ENCODE data around the gene KIAA1217. TPM values are rescaled to one million over a fixed set of nuclear protein-coding genes. Genes with fewer than 3 reads are reported as not detected.
A peak's percentile ranks its signal among the peaks of the same experiment; 100 is the strongest.
"Not testable (repeated sequence)": the region's sequence is repeated elsewhere in the genome, so short reads cannot be mapped to it uniquely, and the experiment has no call there.

KIAA1217 gene
- total RNA-seq, 1 experiment from 2014 or later = 5.2 TPM

DNA sequence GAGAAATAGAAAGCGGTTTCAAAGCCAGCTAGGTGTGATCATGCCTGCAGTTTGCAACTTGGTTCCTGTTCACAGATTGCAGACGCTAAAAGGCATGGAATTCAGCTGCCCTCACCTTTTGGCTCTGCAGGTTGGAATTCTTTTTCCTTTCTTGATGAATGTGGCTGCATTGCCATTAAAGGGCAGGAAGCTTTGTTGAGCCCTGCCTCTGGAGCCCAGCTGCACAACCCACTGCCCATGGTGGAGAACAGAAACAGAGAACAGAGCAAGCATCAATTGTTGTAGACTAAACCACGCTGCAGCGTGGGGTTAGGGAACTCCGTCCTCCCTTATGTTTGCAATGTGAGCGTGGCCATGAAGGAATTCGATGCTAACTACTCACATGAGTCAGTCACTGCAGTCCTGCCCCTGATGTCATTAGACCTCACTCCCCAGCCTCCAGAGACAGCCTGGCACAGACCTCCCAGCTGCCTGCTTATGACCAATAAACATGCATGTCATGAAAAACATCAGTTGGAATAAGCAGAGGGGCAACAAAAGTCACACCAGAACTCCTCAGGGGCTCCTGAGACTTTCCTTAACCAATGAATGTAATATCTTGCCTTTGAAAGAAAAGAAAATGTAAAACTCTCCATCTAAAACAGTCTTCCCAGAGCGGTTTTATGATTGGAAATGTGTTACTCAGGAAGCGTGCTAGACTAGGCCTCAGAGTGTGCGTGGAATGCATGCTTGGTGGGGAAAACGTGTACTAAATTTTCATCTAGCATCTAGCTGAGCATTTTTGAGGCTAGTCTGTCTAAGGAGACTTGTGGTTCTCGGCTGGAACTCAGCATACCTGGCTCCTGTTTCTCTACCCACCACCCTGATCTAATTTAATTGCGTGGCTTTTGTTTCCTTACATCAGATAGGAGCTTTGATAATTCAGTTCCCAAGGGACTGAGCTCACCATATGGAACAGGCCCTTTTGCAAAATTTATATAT is 232.2 kb downstream of the KIAA1217 start:
- peak; percentile 74 for DNase-seq (ENCODE audit: low read depth)

DNA sequence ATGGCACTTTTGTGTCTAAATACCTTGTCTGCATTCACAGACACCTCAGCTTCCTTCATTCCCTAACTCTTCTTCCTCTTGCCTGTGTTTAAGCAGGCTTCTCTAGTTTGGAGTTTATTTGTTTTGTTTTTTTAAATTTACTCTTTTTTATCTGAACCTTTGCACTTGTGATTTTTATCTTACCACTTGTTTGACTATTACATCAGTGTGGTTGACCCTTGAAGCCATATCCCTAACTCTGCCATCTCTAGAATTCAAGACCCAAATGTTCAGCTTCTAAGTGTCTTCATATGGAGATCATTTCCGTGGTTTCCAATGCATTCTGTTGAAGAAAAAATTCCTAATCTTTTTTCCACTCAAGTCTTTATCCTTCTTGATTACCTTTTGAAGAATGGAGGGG is 233.3 kb downstream of the KIAA1217 start:
- no peak for DNase-seq (ENCODE audit: low read depth)

DNA sequence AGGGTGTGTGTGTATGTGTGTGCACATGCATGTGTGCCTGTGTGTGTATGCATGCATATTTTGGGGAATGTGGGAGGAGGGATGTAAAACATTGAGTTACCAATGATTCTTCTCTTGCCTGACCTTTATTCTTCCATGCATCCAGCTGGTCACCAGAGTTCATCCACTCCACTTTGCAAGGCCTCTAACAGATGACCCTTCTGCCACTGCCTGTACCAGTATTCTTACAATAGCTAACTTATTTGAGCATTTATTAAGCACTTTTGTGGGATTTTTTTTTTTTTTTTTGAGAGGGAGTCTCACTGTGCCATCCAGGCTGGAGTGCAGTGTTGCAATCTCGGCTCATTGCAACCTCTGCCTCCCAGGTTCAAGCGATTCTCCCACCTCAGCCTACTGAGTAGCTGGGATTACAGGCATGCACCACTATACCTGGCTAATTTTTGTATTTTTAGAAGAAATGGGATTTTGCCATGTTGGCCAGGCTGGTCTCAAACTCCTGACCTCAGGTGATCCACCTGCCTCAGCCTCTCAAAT is 233.8 kb downstream of the KIAA1217 start:
- not testable (repeated sequence) for DNase-seq (ENCODE audit: low read depth)

DNA sequence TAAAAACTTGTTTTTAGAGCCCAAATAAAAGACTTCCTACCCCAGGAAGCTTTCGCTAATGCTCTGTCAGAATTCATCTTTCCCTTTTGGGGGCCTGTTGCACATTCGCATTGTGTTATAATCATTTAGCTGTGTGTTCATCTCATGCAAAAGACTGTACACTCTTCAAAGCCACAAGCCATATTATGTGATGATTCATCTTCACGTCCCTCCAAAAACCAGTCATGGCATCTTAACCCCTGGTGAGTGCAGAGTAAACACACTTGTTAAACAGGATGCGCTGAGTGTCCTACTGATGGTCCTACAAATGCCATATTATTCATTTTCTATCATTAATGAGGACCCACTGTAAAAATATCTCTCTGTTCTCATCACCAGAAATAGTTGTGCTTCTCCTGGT is 235.4 kb downstream of the KIAA1217 start:
- DNase-seq (ENCODE audit: low read depth) = peak; percentile 94

DNA sequence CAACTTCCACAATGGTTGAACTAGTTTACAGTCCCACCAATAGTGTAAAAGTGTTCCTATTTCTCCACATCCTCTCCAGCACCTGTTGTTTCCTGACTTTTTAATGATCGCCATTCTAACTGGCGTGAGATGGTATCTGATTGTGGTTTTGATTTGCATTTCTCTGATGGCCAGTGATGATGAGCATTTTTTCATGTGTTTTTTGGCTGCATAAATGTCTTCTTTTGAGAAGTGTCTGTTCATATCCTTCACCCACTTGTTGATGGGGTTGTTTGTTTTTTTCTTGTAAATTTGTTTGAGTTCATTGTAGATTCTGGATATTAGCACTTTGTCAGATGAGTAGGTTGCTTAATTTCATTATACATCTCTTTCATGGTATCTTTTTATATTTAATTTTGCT is 237.0 kb downstream of the KIAA1217 start:
- not testable (repeated sequence) for DNase-seq (ENCODE audit: low read depth)

DNA sequence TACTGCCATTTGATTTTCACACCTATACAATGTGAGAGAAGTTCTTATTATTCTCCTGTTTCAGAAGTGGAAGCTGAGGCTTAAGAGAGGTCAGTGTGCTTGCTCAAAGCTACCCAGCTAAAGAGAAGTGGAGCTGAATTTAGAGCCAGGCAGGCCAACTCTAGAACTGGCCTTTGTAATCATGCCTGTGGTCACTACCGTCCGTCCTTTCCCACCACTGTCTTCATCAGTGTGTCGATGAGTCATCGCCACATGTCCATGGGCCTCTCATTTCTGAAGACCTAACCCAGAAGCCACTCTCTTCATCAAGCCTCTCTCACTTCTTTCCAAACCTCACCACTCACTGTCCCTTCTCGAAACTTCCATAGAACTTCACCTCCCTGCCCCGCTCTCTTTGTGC is 237.8 kb downstream of the KIAA1217 start:
- peak; percentile 96 for DNase-seq (ENCODE audit: low read depth)

DNA sequence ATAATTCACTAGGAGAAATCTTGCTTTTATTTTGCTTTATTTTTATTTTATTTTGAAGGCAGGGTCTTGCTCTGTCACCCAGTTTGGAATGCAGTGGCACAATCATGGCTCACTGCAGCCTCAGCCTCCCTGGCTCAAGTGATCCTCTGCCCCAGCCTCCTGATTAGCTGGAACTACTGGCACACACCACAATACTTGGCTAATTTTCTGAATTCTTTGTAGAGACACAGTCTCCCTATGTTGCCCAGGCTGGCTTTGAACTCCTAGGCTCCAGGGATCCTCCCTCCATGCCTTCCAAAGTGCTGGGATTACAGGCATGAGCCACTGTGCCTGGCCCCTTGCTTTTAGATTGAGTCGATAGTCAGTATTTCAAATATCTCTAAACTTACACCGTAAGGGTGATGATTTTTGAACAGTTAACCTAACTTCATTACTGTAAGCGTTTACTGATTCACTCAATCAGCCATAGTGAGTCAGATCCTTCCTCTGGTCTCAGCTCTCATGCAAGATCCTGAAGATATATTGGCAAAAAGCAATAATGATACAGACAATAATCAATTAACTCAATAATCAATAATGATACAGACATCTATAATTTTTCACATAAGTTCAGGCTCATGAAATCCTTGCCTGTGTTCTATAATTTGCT is 239.5 kb downstream of the KIAA1217 start:
- DNase-seq (ENCODE audit: low read depth) = no peak

DNA sequence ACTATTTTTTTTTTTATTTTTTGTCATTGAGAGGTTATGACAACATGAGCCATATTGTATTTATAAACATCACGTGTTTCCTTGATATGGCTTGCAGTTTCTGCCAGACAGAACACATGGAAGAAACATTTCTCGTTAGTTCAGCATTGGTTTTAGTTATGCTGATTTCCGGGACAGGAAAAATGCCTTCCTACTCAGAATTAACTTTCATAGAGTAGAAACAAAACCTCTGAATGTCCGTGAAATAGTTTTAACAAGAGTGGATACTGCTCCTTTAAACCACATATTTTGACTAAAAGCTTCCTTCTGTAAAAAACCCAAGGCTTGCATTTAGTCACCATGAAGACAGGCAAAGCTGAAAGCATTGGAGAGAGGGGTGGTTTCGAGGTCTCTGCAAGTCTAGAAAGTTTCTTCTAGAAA is 240.4 kb downstream of the KIAA1217 start:
- DNase-seq (ENCODE audit: low read depth) = peak; percentile 56

DNA sequence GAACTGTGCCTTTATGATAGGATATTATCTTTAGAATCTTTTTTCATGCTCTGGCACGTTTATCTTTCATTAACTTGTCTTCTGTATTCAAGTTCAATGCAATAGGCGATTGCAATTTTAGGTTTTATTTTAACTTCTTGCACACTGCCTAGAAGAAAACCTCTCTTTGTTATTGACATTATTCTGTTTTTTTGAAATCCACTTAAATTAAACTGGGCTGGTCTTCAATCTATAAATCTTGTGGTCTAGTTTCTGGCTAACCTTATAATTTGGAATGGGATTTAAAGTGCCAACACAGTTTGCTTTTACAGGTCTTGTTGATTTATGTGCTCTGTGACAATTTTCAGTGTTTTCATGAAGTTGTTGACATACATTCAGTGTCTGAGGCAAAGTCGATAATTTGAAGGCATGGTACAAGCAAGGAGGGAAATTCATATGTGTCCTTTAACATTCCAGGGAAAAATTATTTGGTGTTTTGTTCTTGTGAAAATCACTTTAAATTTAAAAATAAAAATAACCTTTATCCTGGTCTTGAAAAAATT is 240.9 kb downstream of the KIAA1217 start:
- DNase-seq (ENCODE audit: low read depth) = no peak

DNA sequence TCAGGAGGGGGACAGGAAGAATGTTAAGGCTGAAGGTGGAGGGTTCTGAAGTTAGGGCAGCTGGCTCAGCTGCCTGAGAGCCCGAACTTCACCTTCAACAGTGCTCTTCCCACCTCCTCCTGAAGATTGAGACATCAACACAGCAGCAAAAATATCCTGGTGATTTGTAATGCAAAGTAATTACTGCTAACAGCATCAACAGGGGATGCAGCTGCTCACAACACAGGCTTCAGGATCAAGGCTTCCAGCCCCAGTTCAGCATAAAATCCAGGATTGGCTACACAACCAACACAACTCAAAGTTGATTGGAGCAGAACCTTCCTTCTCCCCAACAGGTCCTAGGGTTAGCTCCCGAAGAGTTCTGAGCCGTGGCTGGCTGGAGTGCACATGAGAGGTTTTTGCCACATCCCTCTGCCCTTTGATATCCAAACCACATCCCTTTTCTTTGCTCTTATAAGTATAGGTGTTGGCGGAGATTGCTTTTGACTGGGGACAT is 242.4 kb downstream of the KIAA1217 start:
- no peak for DNase-seq (ENCODE audit: low read depth)

DNA sequence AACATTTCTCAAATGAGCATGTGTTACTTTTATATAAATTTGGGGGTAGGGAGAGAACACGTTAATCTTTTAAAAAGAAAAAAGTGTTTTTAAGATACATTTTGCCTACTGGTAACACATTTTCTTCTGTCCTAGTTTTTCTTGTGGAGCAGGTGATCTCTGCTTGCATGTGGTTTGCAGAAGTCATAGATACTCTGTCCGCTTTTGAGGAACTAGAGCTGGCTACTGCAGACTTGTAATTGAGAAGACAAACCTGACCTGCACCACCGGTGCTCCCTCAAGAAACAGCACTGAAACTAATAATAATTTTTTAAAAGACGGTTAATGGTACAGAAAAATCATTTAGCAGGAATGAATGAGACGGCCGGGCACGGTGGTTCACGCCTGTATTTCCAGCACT is 243.1 kb downstream of the KIAA1217 start:
- DNase-seq (ENCODE audit: low read depth) = no peak

DNA sequence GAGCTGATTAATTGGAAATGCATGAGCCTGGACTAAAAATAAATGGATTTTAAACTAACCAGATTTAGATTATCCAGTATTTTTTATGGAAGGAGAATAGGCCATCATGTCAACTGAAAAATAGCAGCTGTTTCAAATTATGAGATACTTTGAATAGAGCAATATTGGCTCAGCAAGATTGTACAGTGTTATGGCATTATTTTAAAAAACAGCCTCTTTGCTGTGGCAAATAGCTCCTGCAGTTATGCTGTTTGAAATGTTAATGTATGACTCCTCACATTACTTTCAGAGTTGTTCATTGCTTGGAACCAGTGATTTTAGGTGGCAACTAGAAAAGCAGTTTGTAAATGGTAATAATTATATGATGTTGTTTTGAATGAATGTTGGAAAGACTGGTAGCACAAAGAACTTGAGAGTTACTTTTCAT is 244.5 kb downstream of the KIAA1217 start:
- no peak for DNase-seq (ENCODE audit: low read depth)

DNA sequence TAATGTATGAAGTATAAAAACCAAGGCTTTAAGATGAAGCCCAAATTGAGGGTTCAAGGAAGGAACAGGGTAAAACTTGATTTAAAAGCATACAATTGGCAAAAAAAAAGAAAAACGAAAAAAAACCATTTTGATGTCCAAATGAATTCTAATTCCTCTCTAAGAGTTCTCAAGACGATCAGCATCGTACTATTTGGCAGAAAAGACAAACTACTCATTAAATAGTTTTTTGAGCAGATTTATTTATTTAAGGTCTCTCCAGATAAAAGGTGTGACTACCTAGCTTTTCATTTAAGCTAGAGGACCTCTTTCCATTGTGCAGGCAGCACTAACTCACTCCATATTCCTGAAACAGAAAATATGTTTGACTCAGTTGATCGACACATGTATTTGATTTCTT is 245.0 kb downstream of the KIAA1217 start:
- DNase-seq (ENCODE audit: low read depth) = no peak

DNA sequence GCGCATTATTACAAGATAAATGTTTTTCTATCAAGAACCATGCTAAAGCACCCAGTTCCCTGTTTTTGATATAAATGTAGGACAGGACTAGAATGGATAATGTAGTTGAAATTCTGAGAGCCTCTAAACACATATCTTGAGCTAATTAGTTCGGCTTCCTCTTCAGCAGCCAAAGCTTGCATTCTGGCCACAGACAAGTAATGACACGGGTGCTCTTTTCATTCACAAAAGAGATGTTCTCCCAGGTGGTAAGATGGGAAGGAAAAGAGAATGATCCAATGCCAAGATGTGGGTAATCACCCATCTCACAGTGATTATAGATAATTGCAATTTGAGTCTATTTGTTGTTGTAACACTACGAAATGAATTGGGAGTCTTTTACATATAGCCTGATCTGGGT is 246.5 kb downstream of the KIAA1217 start:
- DNase-seq (ENCODE audit: low read depth) = no peak

DNA sequence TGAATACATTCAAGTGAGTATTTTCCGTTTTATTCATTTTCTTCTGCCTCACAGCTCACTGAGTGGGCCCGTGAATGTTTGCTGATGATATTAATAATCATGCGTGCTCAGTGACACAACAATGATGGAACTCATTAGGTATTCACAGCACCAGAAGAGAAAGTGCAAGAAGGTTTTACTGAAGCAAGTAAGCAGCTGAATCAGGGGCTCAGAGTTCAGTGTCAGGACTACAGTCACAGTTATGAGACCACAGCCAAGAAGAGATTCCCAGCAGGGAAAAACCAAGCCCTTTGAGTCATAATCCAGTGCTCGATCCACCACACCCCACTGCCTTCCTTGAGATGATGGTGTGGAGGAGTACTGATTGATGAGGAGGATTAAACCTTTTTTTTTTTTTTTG is 247.4 kb downstream of the KIAA1217 start:
- peak; percentile 93 for DNase-seq (ENCODE audit: low read depth)

DNA sequence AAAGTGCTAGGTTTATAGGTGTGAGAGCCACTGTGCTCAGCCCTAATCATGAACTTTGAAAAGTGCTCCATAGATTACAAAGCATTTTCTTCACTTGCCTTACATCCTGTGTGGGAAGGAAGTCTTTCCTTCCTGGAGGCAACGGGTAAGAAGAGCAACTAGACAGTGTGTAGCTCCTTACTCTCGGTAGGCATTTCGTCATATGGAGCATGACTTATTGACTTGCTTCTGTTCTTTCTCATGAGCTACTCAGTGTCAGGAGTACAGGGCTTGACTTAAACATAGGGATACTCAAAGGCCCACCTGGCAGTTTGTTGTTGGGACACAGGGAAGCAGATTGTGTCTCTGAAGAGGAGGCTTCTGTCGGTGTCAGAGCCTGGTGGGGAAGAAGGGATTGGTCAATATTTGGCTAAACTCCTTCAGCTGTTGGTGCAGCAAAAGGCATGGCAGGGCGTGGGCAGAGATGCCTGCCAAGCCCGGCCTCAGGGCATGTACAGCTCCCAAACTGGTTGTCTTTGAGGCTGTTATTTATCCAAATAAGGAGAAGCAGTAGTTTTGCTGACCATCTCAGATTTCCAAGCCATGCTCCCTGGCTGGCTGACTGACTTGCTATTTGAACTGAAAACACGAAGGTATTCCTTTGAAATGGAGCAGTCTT is 248.9 kb downstream of the KIAA1217 start:
- DNase-seq (ENCODE audit: low read depth) = peak; percentile 85

DNA sequence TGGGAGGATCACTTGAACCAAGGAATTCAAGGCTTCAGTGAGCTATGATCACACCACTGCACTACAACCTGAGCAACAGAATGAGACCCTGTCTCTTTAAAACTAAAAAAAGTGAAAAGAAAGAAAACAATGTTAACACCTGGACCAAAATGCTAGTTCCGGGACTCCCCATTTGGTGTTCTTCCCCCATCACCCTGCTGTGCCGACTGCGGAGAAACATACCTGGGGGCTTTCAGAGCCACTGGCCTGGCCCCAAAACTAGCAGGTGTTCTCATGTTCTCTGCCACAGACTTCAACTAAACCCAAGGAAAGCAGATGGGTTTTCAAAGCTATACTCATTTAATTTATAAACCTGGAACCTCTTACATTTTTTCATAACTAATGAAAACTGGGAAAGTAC is 250.9 kb downstream of the KIAA1217 start:
- DNase-seq (ENCODE audit: low read depth) = no peak

DNA sequence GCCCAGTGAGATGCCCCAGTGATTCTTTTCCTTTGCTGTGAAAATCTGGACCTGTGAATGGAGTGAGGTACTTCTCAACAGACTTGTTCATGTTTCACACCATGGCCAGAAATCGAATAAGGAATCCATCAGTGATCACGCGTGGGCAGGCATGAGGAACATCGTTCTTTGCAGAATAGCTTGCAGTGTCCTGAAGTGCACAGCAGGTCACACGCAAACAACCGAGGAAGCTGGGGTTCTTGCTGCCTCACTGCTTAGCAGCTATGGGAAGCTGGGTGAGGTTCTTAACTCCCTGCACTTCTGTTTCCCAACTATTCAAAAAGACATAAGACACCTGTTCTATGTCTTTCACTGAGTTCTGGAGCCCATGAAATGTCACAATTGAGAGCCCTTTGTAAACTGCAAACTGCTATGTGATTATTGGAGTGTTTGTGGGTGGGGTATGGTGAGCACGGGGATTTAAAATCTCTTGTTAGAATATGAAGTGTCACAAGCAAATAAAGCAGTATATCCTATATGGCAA is 253.4 kb downstream of the KIAA1217 start:
- DNase-seq (ENCODE audit: low read depth) = no peak

DNA sequence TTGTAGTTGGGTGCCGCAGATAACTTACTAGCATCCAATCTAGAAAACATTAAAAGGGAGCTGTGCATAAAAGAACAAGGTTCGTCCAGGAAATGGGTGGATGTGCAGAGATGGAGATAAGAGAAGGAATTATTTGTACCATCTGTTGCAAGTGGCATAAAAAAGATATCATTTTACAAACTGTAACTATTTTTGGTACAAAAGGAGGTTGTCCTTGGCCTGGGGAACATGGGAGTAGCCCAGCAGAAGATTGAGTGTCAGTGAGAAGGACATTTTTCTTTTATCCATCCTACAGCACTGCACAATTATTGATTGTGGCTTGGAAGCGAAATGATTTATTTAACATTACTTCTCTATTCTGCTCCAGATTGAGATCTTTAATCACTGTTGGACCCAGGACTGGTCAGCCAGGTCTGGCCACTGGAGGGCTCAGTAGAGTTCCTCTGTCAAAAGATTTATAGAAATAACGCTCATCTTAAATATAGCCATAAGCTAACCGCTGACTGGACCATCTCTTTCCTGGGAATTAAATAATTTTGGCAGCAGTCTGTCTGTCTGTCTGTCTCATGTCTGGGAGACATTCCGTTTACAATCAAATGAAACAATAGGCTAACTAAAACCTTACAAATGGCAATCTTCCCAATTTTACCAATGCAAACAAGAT is 254.1 kb downstream of the KIAA1217 start:
- DNase-seq (ENCODE audit: low read depth) = no peak

DNA sequence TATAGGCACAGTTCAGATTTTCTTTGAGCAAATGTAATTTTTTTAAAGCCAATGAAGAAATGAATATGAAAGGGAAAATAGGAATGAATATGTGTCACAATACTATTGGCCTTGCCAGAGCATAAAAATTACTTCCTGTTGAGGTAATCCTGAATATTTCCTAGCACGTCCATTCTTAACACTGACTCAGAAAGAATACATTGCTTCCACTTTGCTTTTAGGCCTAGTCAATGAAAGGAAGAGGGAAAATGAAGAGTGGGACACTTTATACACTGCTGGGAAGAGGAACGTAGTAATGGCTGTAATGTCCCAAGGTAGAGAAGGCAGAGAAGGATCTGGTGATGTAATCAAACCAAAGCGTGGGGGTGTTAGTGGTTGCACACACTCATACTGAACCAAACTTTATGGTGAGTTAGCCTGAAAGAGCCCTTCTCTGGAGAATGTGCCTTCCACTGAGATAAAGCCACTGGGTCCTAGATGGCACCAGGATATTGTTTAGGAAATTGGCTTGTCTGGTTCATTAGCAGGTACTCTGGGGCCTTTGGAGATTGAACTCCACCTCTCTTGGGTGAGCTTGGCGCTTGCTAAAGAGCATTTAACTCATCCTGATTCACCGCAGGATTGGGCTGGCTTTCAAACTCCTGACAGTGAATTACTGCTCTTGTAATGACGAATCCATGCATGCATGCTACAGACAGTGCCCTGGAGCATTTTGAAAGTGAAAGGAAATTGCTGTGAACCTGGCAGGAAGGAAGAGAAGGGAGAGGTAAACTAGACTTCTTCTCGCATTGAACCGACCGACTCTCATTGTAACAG is 254.9 kb downstream of the KIAA1217 start:
- no peak for DNase-seq (ENCODE audit: low read depth)
